Measurements from ENCODE around the gene ITCH. TPM values are rescaled to one million over a fixed set of nuclear protein-coding genes. Genes with fewer than 3 reads are reported as not detected.
A peak's percentile ranks its signal among the peaks of the same experiment; 100 is the strongest.

Gene ITCH
- total and polyA plus RNA-seq, 4 donors: 9.3 to 68.1 (median 30.4) TPM

DNA sequence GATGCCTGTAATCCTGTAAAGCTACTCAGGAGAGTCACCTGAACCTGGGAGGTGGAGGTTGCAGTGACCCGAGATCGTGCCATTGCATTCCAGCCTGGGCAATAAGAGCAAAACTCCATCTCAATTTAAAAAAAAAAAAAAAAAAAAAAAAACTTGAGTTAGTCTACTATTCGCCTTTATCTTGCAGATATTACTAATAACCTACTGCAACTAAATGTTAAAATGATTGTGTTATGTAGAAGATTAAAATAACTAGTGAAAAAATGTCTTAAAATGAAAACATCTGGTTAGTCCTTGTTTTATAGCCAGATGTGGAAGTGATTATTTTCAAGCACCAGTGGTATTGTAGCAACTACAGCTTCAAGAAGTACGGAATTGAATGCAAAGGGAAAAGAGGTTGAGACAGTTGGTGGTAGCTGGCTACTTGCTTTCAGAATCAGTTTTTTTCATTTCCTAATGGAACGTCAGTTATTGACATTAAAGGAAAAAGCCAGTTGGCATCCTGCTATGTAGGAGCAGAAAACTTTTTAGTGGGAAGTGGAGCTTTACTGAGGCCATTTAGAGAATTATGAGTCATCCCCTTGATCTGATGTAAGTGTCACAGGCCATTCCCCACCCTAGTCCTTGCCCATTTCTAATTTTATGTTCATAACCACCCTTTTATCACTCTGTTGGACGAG lies 109.3 kb downstream of the ITCH start:
- H3K9me3 ChIP-seq (ENCODE audit: control insufficient read depth in 4 of 4, insufficient read depth in 3 of 4, low read length in 3 of 4): no peaks in the 10 kb centered on the region
- H3K9ac ChIP-seq (ENCODE audit: insufficient read depth in 1 of 2, low read length in 2 of 2): no peak overlapping the region
- ATAC-seq (ENCODE audit: insufficient read depth, low FRiP score) (peak; percentile 38), DNase-seq (no peak)
- H3K27ac ChIP-seq (ENCODE audit: low read depth in 1 of 2, low read length in 1 of 2): peak overlapping the region in 1 of 2 donors; percentile 33
- H3K4me3 ChIP-seq: no peak overlapping the region
- peaks cover 6 to 15% (median 7%) of the 10 kb centered on the region in 4 donors for H3K36me3 ChIP-seq (ENCODE audit: control insufficient read depth in 4 of 4, insufficient read depth in 4 of 4, low read length in 4 of 4)
- TF ChIP-seq, protein P1, sequence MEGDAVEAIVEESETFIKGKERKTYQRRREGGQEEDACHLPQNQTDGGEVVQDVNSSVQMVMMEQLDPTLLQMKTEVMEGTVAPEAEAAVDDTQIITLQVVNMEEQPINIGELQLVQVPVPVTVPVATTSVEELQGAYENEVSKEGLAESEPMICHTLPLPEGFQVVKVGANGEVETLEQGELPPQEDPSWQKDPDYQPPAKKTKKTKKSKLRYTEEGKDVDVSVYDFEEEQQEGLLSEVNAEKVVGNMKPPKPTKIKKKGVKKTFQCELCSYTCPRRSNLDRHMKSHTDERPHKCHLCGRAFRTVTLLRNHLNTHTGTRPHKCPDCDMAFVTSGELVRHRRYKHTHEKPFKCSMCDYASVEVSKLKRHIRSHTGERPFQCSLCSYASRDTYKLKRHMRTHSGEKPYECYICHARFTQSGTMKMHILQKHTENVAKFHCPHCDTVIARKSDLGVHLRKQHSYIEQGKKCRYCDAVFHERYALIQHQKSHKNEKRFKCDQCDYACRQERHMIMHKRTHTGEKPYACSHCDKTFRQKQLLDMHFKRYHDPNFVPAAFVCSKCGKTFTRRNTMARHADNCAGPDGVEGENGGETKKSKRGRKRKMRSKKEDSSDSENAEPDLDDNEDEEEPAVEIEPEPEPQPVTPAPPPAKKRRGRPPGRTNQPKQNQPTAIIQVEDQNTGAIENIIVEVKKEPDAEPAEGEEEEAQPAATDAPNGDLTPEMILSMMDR (IDR thresholded peaks at IDR 0.05; ENCODE audit: control extremely low read depth, extremely low read depth): no peak
- H3K27me3 ChIP-seq (ENCODE audit: control insufficient read depth in 3 of 3, insufficient read depth in 3 of 3, low read length in 2 of 3): no peaks in the 10 kb centered on the region
- peaks cover 0 to 5% (median 3%) of the 10 kb centered on the region in 5 donors for H3K4me1 ChIP-seq (ENCODE audit: control insufficient read depth in 5 of 5, insufficient read depth in 5 of 5, low read length in 5 of 5)
- WGBS, 2 donors: 78 to 86% methylated on average over 6 of the region's 6 CpGs

DNA sequence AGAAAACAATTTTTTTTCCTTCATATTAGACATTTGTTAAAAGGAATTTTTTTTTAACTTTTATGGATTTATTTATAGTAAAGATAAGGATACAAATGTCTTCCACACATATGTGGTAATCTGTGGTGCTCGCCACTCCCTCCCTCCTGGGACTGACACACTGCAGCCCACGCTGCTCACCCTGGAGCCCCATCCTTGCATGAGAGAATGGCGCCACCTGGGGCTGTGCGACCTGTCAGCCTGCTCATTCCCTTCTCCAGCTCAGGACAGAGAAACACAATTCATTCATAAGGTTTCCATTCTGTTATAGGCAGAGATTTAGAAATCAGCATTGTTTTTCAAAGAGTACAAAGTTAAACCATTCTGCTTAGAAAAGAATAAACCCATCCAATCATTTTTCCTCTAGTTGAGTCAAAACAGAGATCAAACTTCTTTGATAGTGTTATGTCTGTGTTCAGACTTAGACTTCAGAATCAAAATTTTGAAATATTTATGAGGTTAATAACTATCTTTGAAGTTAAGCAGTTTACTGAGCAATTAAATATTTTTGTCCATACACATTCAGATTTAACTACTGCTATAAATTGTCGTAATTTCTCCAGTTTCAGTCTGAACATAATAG lies 110.3 kb downstream of the ITCH start:
- peaks cover 7 to 23% (median 13%) of the 10 kb centered on the region in 4 donors for H3K36me3 ChIP-seq (ENCODE audit: control insufficient read depth in 4 of 4, insufficient read depth in 4 of 4, low read length in 4 of 4)
- 86 to 89% methylated on average over 5 of the region's 5 CpGs for WGBS, 2 donors
- no peaks in the 10 kb centered on the region for H3K27me3 ChIP-seq (ENCODE audit: control insufficient read depth in 3 of 3, insufficient read depth in 3 of 3, low read length in 2 of 3)
- H3K27ac ChIP-seq (ENCODE audit: low read depth in 1 of 2, low read length in 1 of 2): no peak overlapping the region
- TF ChIP-seq, protein P1 (IDR thresholded peaks at IDR 0.05; ENCODE audit: control extremely low read depth, extremely low read depth): no peak
- H3K9ac ChIP-seq (ENCODE audit: insufficient read depth in 1 of 2, low read length in 2 of 2): no peak overlapping the region
- no peak for ATAC-seq (ENCODE audit: insufficient read depth, low FRiP score)
- H3K9me3 ChIP-seq (ENCODE audit: control insufficient read depth in 4 of 4, insufficient read depth in 3 of 4, low read length in 3 of 4): no peaks in the 10 kb centered on the region
- H3K4me1 ChIP-seq (ENCODE audit: control insufficient read depth in 5 of 5, insufficient read depth in 5 of 5, low read length in 5 of 5): peaks cover 0 to 5% (median 3%) of the 10 kb centered on the region in 5 donors
- H3K4me3 ChIP-seq: no peak overlapping the region
- peak in 1 of 3 donors; percentile 28 for DNase-seq

DNA sequence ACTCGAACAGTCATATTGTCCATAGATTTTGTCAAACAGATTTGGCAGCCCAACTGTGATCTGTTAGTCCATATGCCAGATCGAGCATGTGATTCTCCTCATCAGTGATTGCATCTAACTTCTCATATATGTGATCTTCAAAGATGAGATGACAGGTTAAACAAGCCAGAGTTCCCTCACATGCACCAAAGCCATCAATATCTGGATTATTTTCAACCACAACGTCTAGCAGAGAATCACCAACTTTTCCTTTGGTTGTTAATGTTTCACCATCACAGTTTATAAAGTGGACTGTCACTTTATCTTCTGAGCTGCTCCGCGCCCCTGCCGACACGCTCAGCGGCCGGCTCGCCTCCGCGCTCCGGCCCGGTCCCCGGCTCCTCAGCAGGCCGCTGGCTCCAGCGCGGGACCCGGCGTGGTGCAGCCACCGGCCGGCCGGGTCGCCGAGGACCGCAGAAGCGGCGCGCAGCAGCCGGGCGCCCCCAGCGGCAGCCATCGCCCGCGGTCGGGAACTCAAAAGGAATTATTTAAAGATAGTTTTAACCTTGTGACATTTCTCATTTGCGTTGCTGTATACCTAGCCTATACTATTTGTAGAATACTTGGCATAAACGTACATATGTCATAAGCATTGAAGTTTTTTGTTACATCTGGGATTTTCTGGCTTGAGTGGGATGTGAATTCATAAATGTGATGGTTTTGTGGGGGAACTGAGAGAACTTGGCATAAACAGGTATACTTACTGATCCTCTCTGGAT lies 113.1 kb downstream of the ITCH start:
- Histone ChIP-seq H3K4me1 (ENCODE audit: control insufficient read depth in 5 of 5, insufficient read depth in 5 of 5, low read length in 5 of 5) (peaks cover 0 to 5% (median 3%) of the 10 kb centered on the region in 5 donors), H3K36me3 (ENCODE audit: control insufficient read depth in 4 of 4, insufficient read depth in 4 of 4, low read length in 4 of 4) (peaks cover 5 to 26% (median 18%) of the 10 kb centered on the region in 4 donors), H3K27ac (ENCODE audit: low read depth in 1 of 2, low read length in 1 of 2) (peak overlapping the region; percentile 16 to 31), H3K27me3 (ENCODE audit: control insufficient read depth in 3 of 3, insufficient read depth in 3 of 3, low read length in 2 of 3) (no peaks in the 10 kb centered on the region), H3K9me3 (ENCODE audit: control insufficient read depth in 4 of 4, insufficient read depth in 3 of 4, low read length in 3 of 4) (no peaks in the 10 kb centered on the region), H3K9ac (ENCODE audit: insufficient read depth in 1 of 2, low read length in 2 of 2) (no peak overlapping the region), H3K4me3 (no peak overlapping the region)
- peak; percentile 49 to 59 (median 55) for DNase-seq
- 26 to 32% methylated on average over 38 of the region's 38 CpGs for WGBS, 2 donors
- TF ChIP-seq, protein P1 (IDR thresholded peaks at IDR 0.05; ENCODE audit: control extremely low read depth, extremely low read depth): peak; percentile 6
- ATAC-seq (ENCODE audit: insufficient read depth, low FRiP score): peak; percentile 53
